Smooth muscle cell (in vitro differentiated cells): Measurements from ENCODE around the gene ASB2. TPM values are rescaled to one million over a fixed set of nuclear protein-coding genes. Genes with fewer than 3 reads are reported as not detected.

Experiments used
- DNase-seq: peaks from one replicate; lab custom pipeline; 2025; ENCODE audit not compliant: unreplicated experiment; lab: John Stamatoyannopoulos, UW
- H2AFZ ChIP-seq: fragments of 200-600 bp; sonication (generic); 2 replicates; pipeline ENCODE4 v1.6.0; 2016; ENCODE audit warnings: antibody characterized with exemption, low read depth, mild to moderate bottlenecking
- H3F3A ChIP-seq: fragments of 200-600 bp; sonication (generic); 2 replicates; pipeline ENCODE4 v1.6.0; 2017; ENCODE audit warnings: antibody characterized with exemption, low read depth
- H3K27ac ChIP-seq: fragments of 200-600 bp; sonication (generic); 2 replicates; pipeline ENCODE4 v1.5.1; 2016; ENCODE audit warnings: low read depth, mild to moderate bottlenecking
- H3K27me3 ChIP-seq: fragments of 200-600 bp; sonication (generic); 2 replicates; pipeline ENCODE4 v1.6.1; 2016; ENCODE audit warnings: low read depth, mild to moderate bottlenecking
- H3K36me3 ChIP-seq: fragments of 200-600 bp; sonication (generic); 2 replicates; pipeline ENCODE4 v1.5.1; 2016; ENCODE audit warnings: low read depth
- H3K4me1 ChIP-seq: fragments of 200-600 bp; sonication (generic); 2 replicates; pipeline ENCODE4 v1.5.1; 2016; ENCODE audit warnings: low read depth
- H3K4me2 ChIP-seq: fragments of 200-600 bp; sonication (generic); 2 replicates; pipeline ENCODE4 v1.6.0; 2016; ENCODE audit warnings: mild to moderate bottlenecking
- H3K4me3 ChIP-seq: fragments of 200-600 bp; sonication (generic); 2 replicates; pipeline ENCODE4 v1.5.1; 2016; ENCODE audit warnings: mild to moderate bottlenecking
- H3K79me2 ChIP-seq: fragments of 200-600 bp; sonication (generic); 2 replicates; pipeline ENCODE4 v1.6.0; 2016; ENCODE audit warnings: low read depth, mild to moderate bottlenecking
- H3K9ac ChIP-seq: fragments of 200-600 bp; sonication (generic); 2 replicates; pipeline ENCODE4 v1.6.0; 2016; ENCODE audit warnings: low read depth
- H3K9me3 ChIP-seq: fragments of 200-600 bp; sonication (generic); replicated peaks from 2 replicates; pipeline ENCODE4 v1.5.1; 2016; ENCODE audit warnings: low read depth
- H4K20me1 ChIP-seq: fragments of 200-600 bp; sonication (generic); 2 replicates; pipeline ENCODE4 v1.6.0; 2016; ENCODE audit warnings: low read depth
- WGBS: methylation state at CpG from one replicate; pipeline ENCODE4 v1.1.7; 2016; ENCODE audit warnings: low lambda C conversion rate; 5-methylcytosine and 5-hydroxymethylcytosine counted together
- polyA plus RNA-seq: library from polyadenylated mRNA; unstranded; fragments of >200 nt; fragmentation: Nextera tagmentation; extraction: Ambion mirVana; gene quantifications from 2 replicates; pipeline ENCODE4 v1.2.1, GENCODE V29; 2016
- total RNA-seq: library from RNA; depleted of rRNA; stranded (reverse); fragments of >200 nt; gene quantifications from 2 replicates; pipeline ENCODE4 v1.2.3, GENCODE V29; 2014
- TF ChIP-seq, protein P1 (sequence below): fragments of 200-600 bp; sonication (generic); IDR thresholded peaks from 2 replicates; pipeline ENCODE4 v1.5.1; 2017; ENCODE audit warnings: borderline replicate concordance, mild to moderate bottlenecking, antibody characterized with exemption; ENCODE audit not compliant: insufficient read depth, poor library complexity, severe bottlenecking

Gene ASB2
- total and polyA plus RNA-seq, 2 experiments from 2014 or later = 0.99 TPM; not detected in 1

GRCh38 chr14:93958567-93959238, 17.7 kb downstream of the ASB2 start:
- H3K27ac ChIP-seq = peak overlapping the region; percentile 91
- no peaks in the 10 kb centered on the region for H4K20me1 ChIP-seq
- no peaks in the 10 kb centered on the region for H3K27me3 ChIP-seq
- H3K9me3 ChIP-seq = no peaks in the 10 kb centered on the region
- H3K79me2 ChIP-seq = no peaks in the 10 kb centered on the region
- no peak overlapping the region for H2AFZ ChIP-seq
- peaks cover 6% of the 10 kb centered on the region for H3F3A ChIP-seq
- peak overlapping the region; percentile 63 for H3K4me2 ChIP-seq
- peaks cover 3% of the 10 kb centered on the region for H3K4me1 ChIP-seq
- DNase-seq = no peak
- 87% methylated on average over 7 of the region's 7 CpGs for WGBS
- no peak overlapping the region for H3K4me3 ChIP-seq
- no peaks in the 10 kb centered on the region for H3K36me3 ChIP-seq
- H3K9ac ChIP-seq = peak overlapping the region; percentile 55
- TF ChIP-seq, protein P1, sequence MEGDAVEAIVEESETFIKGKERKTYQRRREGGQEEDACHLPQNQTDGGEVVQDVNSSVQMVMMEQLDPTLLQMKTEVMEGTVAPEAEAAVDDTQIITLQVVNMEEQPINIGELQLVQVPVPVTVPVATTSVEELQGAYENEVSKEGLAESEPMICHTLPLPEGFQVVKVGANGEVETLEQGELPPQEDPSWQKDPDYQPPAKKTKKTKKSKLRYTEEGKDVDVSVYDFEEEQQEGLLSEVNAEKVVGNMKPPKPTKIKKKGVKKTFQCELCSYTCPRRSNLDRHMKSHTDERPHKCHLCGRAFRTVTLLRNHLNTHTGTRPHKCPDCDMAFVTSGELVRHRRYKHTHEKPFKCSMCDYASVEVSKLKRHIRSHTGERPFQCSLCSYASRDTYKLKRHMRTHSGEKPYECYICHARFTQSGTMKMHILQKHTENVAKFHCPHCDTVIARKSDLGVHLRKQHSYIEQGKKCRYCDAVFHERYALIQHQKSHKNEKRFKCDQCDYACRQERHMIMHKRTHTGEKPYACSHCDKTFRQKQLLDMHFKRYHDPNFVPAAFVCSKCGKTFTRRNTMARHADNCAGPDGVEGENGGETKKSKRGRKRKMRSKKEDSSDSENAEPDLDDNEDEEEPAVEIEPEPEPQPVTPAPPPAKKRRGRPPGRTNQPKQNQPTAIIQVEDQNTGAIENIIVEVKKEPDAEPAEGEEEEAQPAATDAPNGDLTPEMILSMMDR = no peak

DNA sequence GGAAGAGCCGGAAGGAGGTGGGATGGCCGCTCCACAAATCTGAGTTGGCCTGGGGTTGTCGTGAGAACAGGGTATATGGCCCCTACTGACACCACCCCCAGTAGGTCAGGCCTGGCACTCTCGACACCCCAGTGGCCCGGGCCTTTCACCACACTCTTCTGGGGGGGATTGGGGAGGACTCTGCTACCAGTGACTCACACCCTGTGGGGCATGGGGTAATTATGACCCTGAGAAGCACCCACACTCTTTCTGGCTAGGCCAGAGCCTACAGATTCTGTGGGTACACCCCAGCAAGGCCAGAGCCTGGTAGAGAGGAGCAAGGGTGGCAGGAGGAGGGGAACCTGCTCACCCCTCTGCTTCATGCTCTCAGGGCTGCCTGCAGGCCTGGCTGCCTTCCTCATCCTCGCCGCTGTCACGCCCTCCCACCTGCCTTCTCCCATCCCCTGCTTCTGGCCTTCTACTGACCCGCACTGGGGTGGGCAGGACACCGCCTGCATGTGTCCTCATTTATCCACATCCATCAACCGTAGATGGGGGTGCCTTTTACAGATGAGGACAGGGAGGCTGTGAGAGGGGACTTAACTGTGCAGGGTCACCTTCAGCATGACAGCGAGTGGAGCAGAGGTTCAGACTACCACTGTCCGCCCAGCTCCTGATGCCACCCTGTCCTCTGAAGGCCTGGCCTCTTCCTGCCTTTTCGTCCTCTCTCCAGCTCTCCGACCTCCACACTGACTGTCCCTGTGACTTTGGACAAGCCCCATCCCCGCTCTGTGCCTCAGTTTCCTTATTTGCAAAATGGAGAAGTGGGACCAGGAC, 18.4 kb downstream of the ASB2 start:
- no peak for DNase-seq
- peaks cover 6% of the 10 kb centered on the region for H3F3A ChIP-seq
- H3K27me3 ChIP-seq = no peaks in the 10 kb centered on the region
- H3K27ac ChIP-seq = no peak overlapping the region
- no peak overlapping the region for H3K4me3 ChIP-seq
- H3K9ac ChIP-seq = peak overlapping the region; percentile 55
- TF ChIP-seq, protein P1 = no peak
- H3K36me3 ChIP-seq = no peaks in the 10 kb centered on the region
- H3K4me1 ChIP-seq = peaks cover 3% of the 10 kb centered on the region
- H4K20me1 ChIP-seq = no peaks in the 10 kb centered on the region
- H3K79me2 ChIP-seq = no peaks in the 10 kb centered on the region
- no peak overlapping the region for H3K4me2 ChIP-seq
- no peak overlapping the region for H2AFZ ChIP-seq
- WGBS = 94% methylated on average over 16 of the region's 16 CpGs
- no peaks in the 10 kb centered on the region for H3K9me3 ChIP-seq

DNA sequence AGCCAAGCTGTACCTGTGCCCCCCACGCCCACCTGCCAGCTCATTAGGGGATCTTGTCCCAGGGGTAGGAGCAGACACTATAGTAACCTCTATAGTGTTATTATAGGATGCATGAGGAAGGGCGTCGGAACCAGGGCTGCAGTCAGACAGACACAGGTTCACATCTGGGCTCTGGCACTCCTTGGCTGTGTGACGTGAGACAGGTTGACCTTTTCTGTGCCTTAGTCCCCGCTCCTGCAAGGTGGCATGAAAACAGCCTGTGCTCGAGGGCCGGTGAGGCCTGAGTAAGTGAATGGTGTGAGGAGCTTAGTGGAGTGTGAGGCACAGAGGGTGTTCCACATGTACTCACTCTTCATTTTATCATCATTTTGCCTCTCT, 19.0 kb downstream of the ASB2 start:
- TF ChIP-seq, protein P1 = no peak
- H3K79me2 ChIP-seq = no peaks in the 10 kb centered on the region
- peaks cover 3% of the 10 kb centered on the region for H3K4me1 ChIP-seq
- no peak overlapping the region for H3K4me3 ChIP-seq
- no peak overlapping the region for H3K27ac ChIP-seq
- 89% methylated on average over 7 of the region's 7 CpGs for WGBS
- H2AFZ ChIP-seq = no peak overlapping the region
- no peaks in the 10 kb centered on the region for H3K27me3 ChIP-seq
- H3K9me3 ChIP-seq = no peaks in the 10 kb centered on the region
- H3K9ac ChIP-seq = no peak overlapping the region
- no peaks in the 10 kb centered on the region for H4K20me1 ChIP-seq
- H3K4me2 ChIP-seq = no peak overlapping the region
- peaks cover 6% of the 10 kb centered on the region for H3F3A ChIP-seq
- no peaks in the 10 kb centered on the region for H3K36me3 ChIP-seq
- no peak for DNase-seq
